SK-N-SH treated with all-trans-retinoic acid at 6 μM for 48 hours (cell line): ENCODE data around the gene MINAR2.
A peak's percentile ranks its signal among the peaks of the same experiment; 100 is the strongest.

Experiments used
- ATAC-seq: fragments of 200-7000 bp; cut with Tn5 transposase; 3 replicates; pipeline ENCODE4 v1.9.1; 2020; ENCODE audit warnings: mild to moderate bottlenecking, moderate library complexity
- ARNTL ChIP-seq: fragments of 450-650 bp; formaldehyde crosslinking; IDR thresholded peaks from 2 replicates; pipeline ENCODE4 v1.5.0; 2020; ENCODE audit warnings: low read depth, mild to moderate bottlenecking, moderate library complexity, borderline replicate concordance
- BACH2 ChIP-seq: fragments of 250-450 bp; sonication (Bioruptor Pico); IDR thresholded peaks from 2 replicates; pipeline ENCODE4 v1.9.0; 2021; ENCODE audit warnings: mild to moderate bottlenecking, borderline replicate concordance
- CSDC2 ChIP-seq: fragments of 250-450 bp; sonication (Bioruptor Pico); IDR thresholded peaks from 2 replicates; pipeline ENCODE4 v1.5.0; 2020; ENCODE audit warnings: mild to moderate bottlenecking, moderate library complexity
- GLIS3 ChIP-seq: fragments of 250-450 bp; sonication (Bioruptor Pico); IDR thresholded peaks from 2 replicates; pipeline ENCODE4 v1.5.0; 2020; ENCODE audit warnings: mild to moderate bottlenecking, moderate library complexity
- ISL1 ChIP-seq: fragments of 250-450 bp; sonication (Bioruptor Pico); IDR thresholded peaks from 2 replicates; pipeline ENCODE4 v2.1.2; 2022; ENCODE audit warnings: mild to moderate bottlenecking, moderate library complexity
- OSR1 ChIP-seq: fragments of 250-450 bp; sonication (Bioruptor Pico); IDR thresholded peaks from 2 replicates; pipeline ENCODE4 v1.8.0; 2022; ENCODE audit warnings: moderate library complexity, mild to moderate bottlenecking, inconsistent platforms
- PPARA ChIP-seq: fragments of 250-450 bp; sonication (Bioruptor Pico); IDR thresholded peaks from 2 replicates; pipeline ENCODE4 v1.5.0; 2020; ENCODE audit warnings: mild to moderate bottlenecking, borderline replicate concordance
- RARB ChIP-seq: fragments of 250-450 bp; sonication (Bioruptor Pico); IDR thresholded peaks from 2 replicates; pipeline ENCODE4 v1.8.0; 2021; ENCODE audit warnings: mild to moderate bottlenecking, moderate library complexity
- SNAI2 ChIP-seq: fragments of 250-450 bp; sonication (Bioruptor Pico); IDR thresholded peaks from 2 replicates; pipeline ENCODE4 v1.5.0; 2020; ENCODE audit warnings: mild to moderate bottlenecking, moderate library complexity
- TCF4 ChIP-seq: fragments of 250-450 bp; sonication (Bioruptor Pico); IDR thresholded peaks from 2 replicates; pipeline ENCODE4 v1.8.0; 2021; ENCODE audit warnings: mild to moderate bottlenecking, moderate library complexity, borderline replicate concordance
- TOX ChIP-seq: fragments of 250-450 bp; sonication (Bioruptor Pico); IDR thresholded peaks from 2 replicates; pipeline ENCODE4 v1.8.0; 2021; ENCODE audit warnings: mild to moderate bottlenecking, moderate library complexity, borderline replicate concordance
- ZC3H10 ChIP-seq: fragments of 250-450 bp; sonication (Bioruptor Pico); IDR thresholded peaks from 2 replicates; pipeline ENCODE4 v1.5.1; 2021; ENCODE audit warnings: mild to moderate bottlenecking, moderate library complexity
- ZFP3 ChIP-seq: fragments of 250-450 bp; sonication (Bioruptor Pico); IDR thresholded peaks from 2 replicates; pipeline ENCODE4 v1.5.0; 2020; ENCODE audit warnings: mild to moderate bottlenecking, moderate library complexity
- ZFP30 ChIP-seq: fragments of 450-650 bp; formaldehyde crosslinking; IDR thresholded peaks from 2 replicates; pipeline ENCODE4 v1.5.0; 2022; ENCODE audit warnings: mild to moderate bottlenecking, moderate library complexity
- ZNF565 ChIP-seq: fragments of 450-650 bp; formaldehyde crosslinking; conservative IDR thresholded peaks from 2 replicates; pipeline ENCODE4 v1.5.0; 2020; ENCODE audit warnings: low read depth, mild to moderate bottlenecking, moderate library complexity
- ZNF70 ChIP-seq: fragments of 450-650 bp; formaldehyde crosslinking; IDR thresholded peaks from 2 replicates; pipeline ENCODE4 v1.5.0; 2020; ENCODE audit warnings: mild to moderate bottlenecking, moderate library complexity
- ZNF8 ChIP-seq: fragments of 450-650 bp; formaldehyde crosslinking; IDR thresholded peaks from 2 replicates; pipeline ENCODE4 v1.5.0; 2020; ENCODE audit warnings: mild to moderate bottlenecking, moderate library complexity
- TF ChIP-seq, protein P1 (sequence below): fragments of 250-450 bp; sonication (Bioruptor Pico); IDR thresholded peaks from 2 replicates; pipeline ENCODE4 v1.5.1; 2020; ENCODE audit warnings: low read depth, mild to moderate bottlenecking, moderate library complexity
- TF ChIP-seq, protein P2 (sequence below): fragments of 250-450 bp; sonication (Bioruptor Pico); IDR thresholded peaks from 2 replicates; pipeline ENCODE4 v1.8.0; 2020; ENCODE audit warnings: mild to moderate bottlenecking, moderate library complexity, borderline replicate concordance
- TF ChIP-seq, protein P3 (sequence below): fragments of 250-450 bp; sonication (Bioruptor Pico); IDR thresholded peaks from 2 replicates; pipeline ENCODE4 v1.5.1; 2021; ENCODE audit warnings: mild to moderate bottlenecking, moderate library complexity
- TF ChIP-seq, protein P4 (sequence below): fragments of 250-450 bp; sonication (Bioruptor Pico); IDR thresholded peaks from 2 replicates; pipeline ENCODE4 v1.5.0; 2020; ENCODE audit warnings: mild to moderate bottlenecking, moderate library complexity
- TF ChIP-seq, protein P5 (sequence below): fragments of 250-450 bp; sonication (Bioruptor Pico); IDR thresholded peaks from 2 replicates; pipeline ENCODE4 v1.8.0; 2021; ENCODE audit warnings: low read depth, mild to moderate bottlenecking, moderate library complexity, borderline replicate concordance

Gene MINAR2

DNA sequence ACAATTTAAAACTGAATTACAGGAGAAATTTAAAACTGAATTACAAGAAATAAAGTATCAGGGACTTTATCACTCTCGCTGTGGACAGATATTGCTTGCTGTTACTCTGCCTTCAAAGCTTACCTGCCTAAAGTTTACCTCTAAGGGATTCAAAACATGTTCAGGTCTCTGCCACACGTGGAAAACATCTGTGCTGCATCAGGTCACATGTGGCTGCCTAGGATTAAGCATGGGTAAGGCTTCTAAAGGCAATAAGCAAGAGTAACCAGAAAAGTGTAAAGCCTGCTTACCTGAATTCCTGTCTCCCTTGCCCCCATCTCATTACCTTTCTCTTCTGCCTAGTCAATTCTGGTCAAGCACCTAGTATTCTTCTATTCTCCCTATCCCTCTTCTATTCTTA, 18.9 kb downstream of the MINAR2 start:
- TF ChIP-seq ZFP30 (no peak), ZNF8 (CRISPR knock-in tag) (no peak), BACH2 (CRISPR knock-in tag) (no peak), RARB (CRISPR knock-in tag) (no peak)
- TF ChIP-seq, protein P1, sequence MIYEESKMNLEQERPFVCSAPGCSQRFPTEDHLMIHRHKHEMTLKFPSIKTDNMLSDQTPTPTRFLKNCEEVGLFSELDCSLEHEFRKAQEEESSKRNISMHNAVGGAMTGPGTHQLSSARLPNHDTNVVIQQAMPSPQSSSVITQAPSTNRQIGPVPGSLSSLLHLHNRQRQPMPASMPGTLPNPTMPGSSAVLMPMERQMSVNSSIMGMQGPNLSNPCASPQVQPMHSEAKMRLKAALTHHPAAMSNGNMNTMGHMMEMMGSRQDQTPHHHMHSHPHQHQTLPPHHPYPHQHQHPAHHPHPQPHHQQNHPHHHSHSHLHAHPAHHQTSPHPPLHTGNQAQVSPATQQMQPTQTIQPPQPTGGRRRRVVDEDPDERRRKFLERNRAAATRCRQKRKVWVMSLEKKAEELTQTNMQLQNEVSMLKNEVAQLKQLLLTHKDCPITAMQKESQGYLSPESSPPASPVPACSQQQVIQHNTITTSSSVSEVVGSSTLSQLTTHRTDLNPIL (CRISPR knock-in tag) = no peak
- TF ChIP-seq, all 23 proteins: peak for 0
- no peak for ATAC-seq

DNA sequence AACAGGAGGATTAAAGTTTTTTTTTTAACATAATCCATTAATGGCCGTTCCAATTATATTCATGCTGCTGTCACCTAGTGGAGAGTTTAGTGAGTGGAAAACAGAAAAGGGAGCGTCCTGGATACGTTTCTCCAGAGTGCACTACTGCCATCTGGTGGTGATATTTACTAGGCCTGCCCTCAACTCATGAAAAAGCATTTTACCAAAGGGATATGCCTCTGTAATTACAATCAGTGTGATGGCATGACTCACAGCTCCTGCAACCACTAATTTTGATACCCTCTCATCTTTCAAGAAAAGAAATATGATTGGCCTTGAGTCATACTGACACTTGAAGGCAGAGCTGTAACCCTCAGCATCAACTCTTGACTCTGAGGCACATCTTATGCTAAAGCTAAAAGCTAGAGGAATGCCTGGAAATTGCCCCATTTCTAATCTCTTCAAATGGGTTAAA, 20.1 kb downstream of the MINAR2 start:
- TF ChIP-seq ZFP3 (CRISPR knock-in tag) (no peak), ISL1 (CRISPR knock-in tag) (no peak), BACH2 (CRISPR knock-in tag) (no peak), ZNF565 (CRISPR knock-in tag) (no peak), TCF4 (CRISPR knock-in tag) (no peak), TOX (CRISPR knock-in tag) (no peak), ZFP30 (no peak), ZNF70 (CRISPR knock-in tag) (no peak), PPARA (CRISPR knock-in tag) (no peak)
- TF ChIP-seq, protein P2, sequence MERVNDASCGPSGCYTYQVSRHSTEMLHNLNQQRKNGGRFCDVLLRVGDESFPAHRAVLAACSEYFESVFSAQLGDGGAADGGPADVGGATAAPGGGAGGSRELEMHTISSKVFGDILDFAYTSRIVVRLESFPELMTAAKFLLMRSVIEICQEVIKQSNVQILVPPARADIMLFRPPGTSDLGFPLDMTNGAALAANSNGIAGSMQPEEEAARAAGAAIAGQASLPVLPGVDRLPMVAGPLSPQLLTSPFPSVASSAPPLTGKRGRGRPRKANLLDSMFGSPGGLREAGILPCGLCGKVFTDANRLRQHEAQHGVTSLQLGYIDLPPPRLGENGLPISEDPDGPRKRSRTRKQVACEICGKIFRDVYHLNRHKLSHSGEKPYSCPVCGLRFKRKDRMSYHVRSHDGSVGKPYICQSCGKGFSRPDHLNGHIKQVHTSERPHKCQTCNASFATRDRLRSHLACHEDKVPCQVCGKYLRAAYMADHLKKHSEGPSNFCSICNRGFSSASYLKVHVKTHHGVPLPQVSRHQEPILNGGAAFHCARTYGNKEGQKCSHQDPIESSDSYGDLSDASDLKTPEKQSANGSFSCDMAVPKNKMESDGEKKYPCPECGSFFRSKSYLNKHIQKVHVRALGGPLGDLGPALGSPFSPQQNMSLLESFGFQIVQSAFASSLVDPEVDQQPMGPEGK (CRISPR knock-in tag) = no peak
- TF ChIP-seq, protein P3, sequence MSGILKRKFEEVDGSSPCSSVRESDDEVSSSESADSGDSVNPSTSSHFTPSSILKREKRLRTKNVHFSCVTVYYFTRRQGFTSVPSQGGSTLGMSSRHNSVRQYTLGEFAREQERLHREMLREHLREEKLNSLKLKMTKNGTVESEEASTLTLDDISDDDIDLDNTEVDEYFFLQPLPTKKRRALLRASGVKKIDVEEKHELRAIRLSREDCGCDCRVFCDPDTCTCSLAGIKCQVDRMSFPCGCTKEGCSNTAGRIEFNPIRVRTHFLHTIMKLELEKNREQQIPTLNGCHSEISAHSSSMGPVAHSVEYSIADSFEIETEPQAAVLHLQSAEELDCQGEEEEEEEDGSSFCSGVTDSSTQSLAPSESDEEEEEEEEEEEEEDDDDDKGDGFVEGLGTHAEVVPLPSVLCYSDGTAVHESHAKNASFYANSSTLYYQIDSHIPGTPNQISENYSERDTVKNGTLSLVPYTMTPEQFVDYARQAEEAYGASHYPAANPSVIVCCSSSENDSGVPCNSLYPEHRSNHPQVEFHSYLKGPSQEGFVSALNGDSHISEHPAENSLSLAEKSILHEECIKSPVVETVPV (CRISPR knock-in tag) = no peak
- TF ChIP-seq, all 23 proteins: peak for 0
- ATAC-seq = peak; percentile 94

DNA sequence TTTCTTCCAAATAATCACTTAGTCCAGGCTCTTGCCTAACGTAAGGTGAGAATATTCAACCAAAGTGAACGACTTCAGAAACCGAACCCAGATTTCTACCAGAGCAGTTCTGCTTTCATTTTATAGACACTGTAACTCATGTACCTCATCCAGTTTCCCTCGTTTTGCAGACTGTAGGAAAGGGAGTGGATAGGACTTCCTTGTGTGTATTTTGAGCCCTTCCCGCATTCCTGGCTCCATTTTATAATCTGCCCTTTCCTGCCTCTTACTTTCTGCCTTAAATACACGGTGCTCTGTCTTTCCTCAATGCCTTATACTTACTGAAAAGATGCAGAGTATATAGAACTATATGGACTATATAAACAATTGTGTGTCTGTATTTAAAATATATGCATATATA, 20.8 kb downstream of the MINAR2 start:
- no peak for ATAC-seq
- TF ChIP-seq, protein P3 (CRISPR knock-in tag) = no peak
- TF ChIP-seq, protein P1 (CRISPR knock-in tag) = no peak
- no peak for TF ChIP-seq ZNF565 (CRISPR knock-in tag)
- TF ChIP-seq ARNTL = no peak
- TF ChIP-seq ZNF70 (CRISPR knock-in tag) = no peak
- TF ChIP-seq, protein P2 (CRISPR knock-in tag) = no peak
- TF ChIP-seq ZNF8 (CRISPR knock-in tag) = no peak
- TF ChIP-seq ZFP30 = no peak
- no peak for TF ChIP-seq ISL1 (CRISPR knock-in tag)
- no peak for TF ChIP-seq CSDC2
- TF ChIP-seq GLIS3 = no peak
- TF ChIP-seq OSR1 (CRISPR knock-in tag) = no peak
- no peak for TF ChIP-seq SNAI2 (CRISPR knock-in tag)
- no peak for TF ChIP-seq TCF4 (CRISPR knock-in tag)
- TF ChIP-seq, protein P4, sequence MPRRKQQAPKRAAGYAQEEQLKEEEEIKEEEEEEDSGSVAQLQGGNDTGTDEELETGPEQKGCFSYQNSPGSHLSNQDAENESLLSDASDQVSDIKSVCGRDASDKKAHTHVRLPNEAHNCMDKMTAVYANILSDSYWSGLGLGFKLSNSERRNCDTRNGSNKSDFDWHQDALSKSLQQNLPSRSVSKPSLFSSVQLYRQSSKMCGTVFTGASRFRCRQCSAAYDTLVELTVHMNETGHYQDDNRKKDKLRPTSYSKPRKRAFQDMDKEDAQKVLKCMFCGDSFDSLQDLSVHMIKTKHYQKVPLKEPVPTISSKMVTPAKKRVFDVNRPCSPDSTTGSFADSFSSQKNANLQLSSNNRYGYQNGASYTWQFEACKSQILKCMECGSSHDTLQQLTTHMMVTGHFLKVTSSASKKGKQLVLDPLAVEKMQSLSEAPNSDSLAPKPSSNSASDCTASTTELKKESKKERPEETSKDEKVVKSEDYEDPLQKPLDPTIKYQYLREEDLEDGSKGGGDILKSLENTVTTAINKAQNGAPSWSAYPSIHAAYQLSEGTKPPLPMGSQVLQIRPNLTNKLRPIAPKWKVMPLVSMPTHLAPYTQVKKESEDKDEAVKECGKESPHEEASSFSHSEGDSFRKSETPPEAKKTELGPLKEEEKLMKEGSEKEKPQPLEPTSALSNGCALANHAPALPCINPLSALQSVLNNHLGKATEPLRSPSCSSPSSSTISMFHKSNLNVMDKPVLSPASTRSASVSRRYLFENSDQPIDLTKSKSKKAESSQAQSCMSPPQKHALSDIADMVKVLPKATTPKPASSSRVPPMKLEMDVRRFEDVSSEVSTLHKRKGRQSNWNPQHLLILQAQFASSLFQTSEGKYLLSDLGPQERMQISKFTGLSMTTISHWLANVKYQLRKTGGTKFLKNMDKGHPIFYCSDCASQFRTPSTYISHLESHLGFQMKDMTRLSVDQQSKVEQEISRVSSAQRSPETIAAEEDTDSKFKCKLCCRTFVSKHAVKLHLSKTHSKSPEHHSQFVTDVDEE = no peak
- TF ChIP-seq, protein P5, sequence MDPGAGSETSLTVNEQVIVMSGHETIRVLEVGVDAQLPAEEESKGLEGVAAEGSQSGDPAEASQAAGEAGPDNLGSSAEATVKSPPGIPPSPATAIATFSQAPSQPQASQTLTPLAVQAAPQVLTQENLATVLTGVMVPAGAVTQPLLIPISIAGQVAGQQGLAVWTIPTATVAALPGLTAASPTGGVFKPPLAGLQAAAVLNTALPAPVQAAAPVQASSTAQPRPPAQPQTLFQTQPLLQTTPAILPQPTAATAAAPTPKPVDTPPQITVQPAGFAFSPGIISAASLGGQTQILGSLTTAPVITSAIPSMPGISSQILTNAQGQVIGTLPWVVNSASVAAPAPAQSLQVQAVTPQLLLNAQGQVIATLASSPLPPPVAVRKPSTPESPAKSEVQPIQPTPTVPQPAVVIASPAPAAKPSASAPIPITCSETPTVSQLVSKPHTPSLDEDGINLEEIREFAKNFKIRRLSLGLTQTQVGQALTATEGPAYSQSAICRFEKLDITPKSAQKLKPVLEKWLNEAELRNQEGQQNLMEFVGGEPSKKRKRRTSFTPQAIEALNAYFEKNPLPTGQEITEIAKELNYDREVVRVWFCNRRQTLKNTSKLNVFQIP (CRISPR knock-in tag) = no peak
- no peak for TF ChIP-seq ZC3H10
- TF ChIP-seq ZFP3 (CRISPR knock-in tag) = no peak
